NCI-H1417 treated with DMSO at 0.1 percent for 48 hours (cell line): ENCODE measurements around the gene HIVEP3.

Experiments
- DNase-seq: peaks from one replicate; lab custom pipeline; 2025; lab: John Stamatoyannopoulos, UW

The HIVEP3 gene

DNA sequence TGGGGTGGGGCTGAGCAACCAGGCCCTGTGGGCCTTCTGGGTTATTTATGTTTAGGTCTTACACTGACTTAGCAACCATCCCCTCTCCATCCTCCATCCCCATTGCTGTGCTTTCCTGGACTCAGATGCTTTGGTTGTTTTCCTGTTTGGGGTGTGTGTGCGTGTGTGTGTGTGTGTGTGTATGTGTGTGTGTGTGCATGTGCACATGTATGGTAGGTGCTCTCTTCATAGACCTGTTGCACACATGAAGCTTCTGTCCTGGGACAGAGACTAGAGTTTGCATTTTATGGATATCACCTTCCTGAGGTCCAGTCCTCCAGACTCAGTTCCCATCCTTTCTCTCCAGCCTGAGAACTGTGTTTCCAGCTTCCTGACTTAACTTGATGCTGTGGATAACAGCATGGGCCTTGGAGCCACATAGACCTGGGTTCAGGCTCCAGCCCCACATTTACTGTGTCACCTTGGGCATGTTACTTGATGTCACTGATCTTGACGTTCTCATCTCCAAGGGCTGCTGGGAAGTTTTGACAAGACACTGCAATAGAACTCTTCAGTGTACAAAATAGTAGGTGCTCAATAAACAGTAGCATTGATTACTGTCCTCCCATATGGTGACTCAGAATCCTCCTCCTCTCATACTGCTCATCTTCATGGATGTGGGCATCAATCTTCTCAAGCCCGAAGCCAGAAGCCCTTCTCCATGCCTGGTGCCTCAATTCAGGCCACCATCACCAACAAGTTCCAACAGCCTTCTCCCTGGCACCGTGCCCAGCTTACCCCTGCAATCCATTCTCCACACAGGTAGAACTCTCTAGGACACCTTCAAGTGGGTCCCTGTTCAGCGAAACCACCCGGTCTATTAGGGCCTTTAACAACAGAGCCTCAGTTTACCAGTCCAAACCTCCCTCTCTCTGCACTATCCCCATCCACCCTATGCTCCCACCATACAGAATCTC is 252.5 kb downstream of the HIVEP3 start:
- no peak for DNase-seq

DNA sequence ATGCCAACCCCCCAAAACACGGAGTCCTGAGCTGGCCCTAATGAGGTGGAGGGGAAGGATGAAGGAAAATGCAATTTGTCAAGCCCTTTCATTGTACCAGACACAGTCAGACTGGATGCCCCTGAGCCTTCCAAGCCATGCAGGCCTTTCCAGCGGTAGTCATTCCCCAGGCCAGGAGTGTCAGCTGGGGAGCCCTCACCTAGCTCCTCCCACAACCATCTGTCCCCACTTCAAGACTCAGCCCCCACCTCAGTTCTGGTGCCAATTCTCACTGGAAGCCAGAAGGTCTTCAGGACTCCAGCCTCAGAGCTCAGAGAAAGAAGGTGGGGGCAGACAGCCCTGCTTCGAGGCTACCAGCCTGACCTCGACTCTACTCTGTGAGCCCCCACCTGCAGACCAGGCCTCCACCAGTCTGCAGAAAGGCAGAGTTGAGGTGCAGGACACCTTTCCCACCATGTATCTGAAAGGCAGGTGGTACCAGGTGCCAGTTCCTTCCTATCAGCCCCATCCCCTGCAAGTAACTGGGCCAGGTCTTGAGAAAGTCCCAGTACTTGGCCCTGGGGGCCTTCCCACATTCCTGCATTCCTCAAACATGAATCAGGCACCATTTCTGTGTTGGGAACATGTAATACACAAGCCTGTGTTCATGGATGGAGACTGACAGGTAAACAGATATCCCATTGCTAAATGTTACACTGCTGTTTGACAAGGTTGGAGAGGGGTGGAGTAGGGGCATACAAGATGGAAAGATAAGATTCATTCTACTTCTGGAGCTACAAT is 253.7 kb downstream of the HIVEP3 start:
- no peak for DNase-seq

DNA sequence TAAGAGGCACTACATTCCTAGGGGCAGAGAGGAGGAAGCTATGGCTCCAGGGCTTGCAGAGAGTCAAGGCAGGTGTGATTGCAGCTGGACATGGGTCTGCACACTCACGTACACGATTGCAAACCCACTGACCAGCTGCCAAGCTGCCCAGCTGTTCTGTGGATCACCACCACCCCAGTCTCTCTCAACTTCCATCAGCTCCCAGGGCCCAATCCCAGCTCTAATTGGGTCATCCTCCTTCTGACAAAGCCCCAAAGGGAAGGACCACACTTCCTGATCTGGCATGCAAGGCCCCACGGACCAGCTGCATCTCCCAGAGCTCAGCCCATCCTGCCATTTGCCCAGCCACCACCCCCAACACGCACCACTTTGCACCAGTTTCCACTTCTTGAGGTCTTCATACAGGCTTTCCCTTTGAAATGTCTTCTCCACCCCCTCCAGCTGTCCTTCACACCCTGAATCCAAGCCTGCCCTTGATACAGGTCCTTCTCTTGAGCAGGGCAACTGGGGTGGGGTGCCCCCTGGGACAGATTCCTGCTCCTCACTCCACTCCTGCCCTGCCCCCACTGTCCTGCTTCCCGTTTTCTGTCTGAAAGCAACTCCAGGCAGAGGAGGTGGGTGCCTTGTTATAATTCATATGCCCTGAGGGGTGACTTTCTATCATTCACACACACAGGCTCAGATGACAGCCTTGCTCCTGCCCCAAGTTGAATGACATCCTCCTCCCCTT is 254.9 kb downstream of the HIVEP3 start:
- DNase-seq, result no peak

DNA sequence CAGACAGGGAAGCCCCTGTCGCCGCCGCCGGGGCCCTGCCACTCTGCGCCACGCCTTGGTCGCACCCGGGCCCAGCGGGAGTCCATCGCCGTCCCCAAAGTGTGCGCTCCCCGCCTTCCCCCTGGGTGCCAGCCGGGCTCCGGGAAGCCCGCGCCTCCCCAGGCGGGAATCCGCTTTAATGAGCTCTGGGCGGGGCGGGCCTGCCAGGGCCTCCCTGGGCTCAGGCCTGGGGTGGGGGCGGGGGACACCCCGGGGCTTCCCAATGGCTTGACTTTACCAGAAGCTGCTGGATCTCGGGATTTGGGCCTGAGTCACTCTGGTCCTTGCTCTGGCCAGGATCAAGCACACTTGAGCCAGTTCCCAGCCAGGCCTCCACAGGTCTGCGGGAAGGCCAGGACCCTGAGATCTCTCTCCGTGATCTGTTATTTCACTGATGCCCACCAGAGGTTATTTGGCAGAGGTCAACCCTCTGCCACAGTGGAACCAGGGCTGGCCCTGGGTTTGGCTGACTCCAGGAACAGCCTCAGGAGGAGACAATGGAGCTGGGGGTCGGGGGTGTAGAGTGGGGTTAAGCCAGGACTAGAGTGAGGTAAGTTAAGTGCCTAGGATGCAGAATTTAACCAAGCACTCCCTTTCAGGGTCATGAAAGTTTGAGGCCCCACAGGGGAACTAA is 255.8 kb downstream of the HIVEP3 start:
- DNase-seq, result no peak

DNA sequence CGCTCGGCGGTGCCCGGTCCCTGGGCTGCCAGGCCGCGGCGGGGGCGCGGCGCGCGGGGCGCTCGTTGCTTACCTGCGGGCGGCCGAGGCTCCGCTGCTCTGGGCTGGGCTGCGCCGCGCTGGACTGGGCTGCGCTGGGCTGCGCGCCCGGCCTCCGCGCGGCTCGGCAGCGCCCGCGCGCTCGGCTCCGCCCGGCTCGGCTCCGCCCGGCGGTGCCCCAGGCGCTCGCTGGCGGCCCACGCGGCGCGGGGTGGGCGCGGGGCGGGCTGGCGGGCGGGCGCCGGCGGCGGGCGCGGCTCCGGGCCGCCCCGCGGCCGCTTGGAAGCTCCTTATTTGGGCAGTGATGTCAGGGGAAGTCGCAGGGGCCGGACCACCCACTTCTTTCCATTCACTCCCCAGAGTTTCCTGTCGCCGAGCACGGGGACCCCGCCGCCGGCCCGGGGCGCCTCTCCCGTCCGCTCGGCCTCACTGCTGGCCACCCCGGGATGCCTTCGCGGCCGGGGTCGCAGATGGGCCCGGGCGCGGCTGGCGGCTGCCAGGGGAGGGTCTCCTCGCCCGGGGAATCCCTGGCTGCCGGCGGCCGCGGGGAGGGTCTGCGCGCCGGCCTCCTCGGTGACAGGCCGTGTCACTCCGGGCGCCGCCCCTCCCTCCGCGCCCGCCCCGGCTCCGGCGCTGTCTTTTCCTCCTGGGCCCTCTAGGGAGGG is 256.5 kb downstream of the HIVEP3 start:
- DNase-seq, result no peak

DNA sequence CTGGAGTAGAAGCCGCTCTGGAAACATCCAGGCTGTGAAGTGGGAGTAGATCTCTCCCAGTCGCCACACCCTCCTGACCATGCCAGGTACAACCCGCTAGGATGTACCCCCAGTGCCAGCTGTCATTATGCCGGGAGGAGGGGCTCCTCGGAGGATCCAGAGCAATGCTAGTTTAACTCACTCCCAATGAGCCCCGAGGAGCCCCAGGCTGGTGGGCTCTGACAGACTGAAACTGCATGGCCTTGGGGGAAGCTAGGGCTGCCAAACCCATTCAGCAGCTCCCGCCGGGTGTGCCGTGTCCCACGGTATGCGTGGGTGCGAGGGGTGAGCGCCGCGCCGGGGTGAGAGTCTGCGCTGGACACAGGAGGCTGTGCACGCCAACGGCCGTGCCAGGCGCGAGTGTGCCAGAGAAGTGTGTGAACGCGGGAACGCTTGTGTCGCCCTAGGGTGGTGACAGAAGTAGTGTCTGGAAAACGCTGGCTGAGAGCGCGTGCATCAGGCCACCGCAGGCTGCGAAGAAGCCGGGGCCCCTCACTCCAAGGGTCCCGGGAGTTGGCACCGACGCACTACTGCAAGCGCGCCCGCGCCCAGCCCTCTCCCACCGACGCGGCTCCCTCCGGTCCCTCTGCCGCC is 257.2 kb downstream of the HIVEP3 start:
- no peak for DNase-seq

DNA sequence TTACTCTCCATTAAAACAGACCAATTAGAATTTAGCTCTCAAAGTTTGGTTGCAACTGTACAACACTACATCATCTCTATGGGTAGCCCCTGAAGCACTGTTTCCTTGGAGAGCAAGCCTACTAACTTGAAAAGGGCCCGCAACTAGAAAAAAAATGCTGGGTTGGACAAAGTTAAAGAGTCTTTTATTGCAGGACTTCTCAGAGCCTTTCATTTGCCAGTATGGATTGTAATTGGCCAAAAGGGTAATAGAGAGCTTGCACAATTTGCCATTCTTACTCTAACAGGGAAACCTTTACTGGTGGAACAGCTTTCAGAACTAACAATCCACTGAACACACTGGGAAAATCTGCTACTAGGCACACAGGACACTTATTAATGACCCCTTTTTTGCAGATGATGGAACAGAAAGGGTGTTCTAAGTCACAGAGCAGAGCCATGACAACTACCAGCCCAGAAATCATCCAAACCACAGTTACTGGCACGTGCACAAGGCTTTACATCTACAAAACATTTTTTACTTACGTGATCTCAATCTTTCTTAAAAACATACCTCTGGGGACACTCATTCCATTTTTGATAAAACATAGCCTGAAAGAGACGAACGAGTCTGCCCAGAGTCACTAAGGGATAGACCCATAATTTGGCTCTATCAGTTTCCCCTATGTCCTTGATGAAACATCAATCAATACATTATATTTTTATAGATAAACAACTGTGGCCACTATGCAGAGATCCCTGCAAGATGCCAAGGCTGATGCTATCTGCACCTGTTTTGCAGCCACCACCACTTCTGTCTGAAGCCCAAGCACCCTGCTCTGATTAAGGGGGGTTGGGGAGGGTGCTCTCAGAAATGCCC is 257.9 kb downstream of the HIVEP3 start:
- no peak for DNase-seq

DNA sequence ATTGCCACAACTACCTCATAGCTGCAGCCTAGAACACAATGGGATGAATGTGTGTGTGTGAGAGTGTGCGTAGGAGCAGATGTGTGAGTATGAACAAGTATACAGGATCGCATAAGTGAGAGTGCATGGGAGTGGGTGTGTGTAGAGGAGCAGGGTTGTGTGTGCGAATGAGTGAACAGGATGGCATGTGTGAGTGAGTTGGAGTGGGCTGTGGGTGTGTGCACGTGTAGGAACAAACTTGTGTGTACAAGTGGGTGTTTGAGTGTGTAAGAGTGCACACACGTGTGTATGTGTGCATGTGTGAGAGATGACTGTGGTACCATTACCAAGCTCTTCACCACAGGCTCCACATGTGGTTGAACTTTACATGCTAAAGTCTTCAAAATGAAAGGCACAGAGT is 258.8 kb downstream of the HIVEP3 start:
- no peak for DNase-seq

DNA sequence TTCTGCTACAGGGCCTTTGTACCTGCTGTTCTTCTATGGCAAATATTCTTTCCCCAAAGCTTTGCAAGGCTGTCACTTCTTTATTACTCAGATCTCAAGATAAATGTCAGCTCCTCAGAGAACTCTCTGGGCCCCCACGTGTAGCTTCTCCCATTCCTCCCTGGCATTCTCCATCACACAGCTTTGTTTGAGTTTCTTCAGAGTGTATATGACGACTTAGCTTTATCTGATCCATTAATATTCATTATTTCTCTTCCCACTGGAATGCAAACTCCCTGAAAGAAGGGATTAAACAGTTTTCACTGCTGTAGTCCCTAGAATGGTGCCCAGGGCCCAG is 259.6 kb downstream of the HIVEP3 start:
- DNase-seq, result no peak

DNA sequence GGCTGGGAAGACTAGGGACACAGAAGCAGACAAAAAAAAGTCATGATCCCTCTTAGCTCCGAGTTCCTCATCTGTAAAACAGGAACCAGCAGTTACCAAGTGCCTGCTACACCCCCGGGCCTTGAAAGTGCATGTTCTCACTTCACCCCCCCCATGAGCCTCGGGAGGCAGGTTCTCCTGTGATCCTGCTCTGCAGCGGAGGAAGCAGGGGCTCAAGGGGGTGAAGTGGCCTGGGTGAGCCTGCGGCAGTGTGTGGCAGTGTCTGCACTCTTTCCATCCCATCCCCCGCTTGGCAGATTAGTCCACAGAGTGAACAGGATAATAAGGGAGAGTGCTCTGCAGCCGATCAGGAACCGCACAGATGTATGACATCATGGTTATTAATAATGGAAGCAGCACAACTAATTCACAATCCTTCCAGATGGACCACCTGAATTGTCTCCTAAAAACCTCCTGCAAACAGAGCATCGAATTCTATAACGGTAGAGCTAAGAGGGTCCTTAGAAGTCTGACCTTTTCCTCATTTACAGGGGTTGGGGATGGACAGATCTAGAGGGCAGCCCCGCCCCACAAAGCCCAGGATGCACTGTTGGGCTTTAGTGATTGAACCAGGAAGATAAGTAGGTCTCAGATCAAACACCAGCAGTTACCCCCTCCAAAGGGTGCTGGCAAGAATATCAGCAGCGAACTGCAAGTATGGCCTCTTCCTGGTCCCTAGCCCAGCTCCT is 260.1 kb downstream of the HIVEP3 start:
- no peak for DNase-seq

DNA sequence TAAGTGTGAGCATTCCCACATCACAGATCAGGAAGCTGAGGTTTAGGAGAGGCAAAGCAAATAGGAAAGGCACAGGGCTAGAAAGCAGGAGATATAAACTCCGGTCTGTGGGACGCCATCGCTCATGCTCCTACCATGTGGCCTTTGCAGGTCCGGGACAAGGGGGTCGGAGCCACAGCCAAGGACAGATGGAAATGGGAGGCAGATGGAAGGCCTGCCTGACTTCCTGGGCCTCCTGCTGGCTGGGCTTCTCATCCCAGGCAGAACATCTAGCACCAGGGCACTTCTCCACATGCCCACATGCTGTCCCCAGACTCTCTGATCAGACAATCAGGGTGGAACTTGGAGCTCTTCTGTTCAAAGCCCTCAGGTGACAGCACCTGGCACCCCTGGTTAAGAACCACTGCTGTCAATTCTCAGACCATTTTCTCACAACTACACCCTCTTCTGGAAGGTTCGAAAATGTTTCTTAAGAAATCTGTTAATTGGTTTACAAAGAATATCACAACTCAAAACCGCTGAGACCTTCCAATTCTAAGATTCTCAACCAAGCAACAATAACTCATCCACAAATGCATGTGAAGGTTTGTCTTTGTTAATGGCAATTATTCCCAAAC is 260.9 kb downstream of the HIVEP3 start:
- DNase-seq, result no peak

DNA sequence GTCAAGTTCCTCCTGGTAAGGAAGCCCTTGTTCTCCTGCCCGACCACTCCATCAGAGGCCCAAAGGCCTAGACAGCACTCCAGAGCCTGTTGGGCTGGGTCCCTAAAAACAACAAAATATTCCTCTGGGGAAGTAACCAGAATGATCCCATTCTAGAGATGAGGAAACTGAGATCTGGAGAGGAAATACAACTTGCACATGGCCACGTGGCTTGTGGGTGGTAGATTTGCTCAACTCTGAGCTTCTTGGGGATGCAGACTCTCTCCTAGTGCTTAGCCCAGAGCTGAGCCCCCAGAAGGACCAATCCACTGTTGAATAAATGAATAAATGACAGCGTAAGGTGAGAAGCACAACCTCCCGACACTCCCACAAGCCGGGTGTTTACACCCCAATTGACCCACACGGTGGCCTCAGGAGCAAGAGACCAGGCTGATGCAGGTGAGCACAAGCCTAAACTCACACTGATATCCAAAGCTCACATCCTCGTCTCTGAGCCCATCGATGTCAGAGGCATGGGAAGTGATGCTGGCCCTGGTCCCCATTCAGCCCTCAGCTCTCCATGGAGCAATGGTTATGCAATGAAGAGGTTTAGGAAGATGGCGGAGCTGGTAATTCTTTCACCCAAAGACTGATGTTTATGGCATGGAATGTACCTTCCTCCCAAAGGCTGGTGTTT is 261.8 kb downstream of the HIVEP3 start:
- DNase-seq, result no peak

DNA sequence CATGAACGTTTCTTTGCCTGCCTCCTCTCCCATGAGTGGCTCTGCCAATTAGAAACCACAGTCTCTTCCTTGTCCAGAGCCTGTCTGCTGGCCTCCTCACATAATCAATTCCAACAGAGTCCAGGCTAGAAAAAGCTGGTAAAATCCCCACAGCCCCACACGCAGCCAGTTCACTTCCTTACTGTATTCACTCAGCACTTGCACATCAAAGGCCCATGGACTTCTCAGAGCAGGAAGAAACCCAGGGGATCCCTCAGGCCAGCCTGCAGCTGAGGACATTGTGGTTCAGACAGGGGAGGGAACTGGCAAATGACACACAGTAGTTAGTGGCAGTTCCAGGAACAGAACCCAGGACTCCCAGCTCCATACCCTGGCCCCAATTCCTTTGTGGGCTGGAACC is 262.7 kb downstream of the HIVEP3 start:
- DNase-seq, result no peak

DNA sequence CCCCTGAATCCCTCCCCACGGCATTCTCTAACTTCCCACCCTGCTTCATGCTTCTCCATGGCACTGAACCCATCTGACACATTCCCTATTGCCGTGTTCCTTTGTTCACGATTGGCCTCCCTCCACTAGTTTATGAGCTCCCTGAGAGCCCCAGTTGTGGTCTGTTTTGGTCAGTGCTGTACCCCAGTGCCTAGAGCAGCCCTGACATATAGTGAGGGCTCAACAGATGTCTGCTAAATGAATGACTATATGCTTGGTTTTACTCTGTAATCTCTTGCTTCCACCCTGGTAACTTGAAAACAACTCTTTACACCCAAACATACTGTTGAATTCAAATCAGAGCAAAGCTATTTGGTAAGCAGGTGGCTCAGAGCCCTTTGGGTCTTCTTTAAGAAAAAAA is 263.1 kb downstream of the HIVEP3 start:
- no peak for DNase-seq

DNA sequence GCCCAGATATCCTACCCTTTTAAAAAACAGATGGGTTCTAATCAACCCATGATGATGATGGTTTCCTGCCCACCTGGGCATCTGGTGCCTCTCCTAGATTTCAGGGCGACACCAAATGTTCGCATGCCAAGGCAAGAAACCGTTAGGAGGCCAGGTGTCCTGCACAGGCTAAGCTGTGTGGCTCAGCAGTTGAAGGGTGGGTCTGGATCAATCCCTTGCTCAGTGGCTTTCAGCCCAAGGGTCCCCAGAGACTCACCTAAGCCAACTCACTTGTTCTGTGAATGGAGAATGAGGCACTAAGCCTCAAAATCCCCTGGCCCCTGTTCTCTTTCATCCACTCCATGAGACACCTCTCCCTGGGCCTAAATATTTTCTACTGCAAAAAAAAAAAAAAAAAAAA is 265.1 kb downstream of the HIVEP3 start:
- no peak for DNase-seq

DNA sequence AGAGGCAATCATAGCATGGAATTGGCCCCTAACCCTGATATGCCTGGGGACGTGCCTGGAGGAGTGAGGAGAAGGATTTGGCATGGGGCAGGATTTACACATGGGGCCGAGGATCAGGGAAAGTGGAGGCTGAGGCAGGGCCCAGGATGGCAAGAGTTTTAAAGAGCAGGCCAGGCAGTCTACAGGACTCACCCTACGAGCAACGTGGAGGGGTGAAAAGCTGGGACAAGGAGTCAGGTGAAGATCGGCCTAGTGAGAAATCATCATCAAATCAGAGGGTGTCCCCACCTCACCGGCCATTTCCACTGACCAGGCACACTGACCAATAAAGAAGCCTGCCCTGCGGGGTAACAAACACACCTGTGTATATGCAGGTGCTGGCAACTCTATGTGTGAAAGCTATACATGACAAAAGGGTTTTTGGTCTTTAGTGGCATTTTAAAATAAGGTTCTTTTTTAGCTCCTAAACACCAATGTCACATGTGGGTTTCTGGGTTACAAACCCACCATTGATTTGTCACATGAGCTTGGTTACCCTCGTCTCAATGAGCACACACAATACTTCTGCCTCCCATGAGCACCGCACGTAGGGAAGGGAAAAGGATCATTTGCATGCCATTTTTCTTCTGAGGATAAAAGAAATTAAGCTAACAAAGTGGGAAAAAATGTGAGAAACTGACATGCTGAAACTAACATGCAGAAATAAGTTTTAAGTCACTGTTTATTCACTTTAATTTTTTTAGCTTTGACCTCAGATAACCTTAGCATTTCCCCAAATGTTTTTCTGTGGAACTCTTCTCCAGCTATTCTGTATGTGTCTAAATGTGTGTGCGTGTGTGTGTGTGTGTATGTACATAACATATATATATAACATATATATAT is 266.1 kb downstream of the HIVEP3 start:
- no peak for DNase-seq
